ENCODE results near the gene HLA-DRB1.

GRCh38 chr6:32635526-32636123 lies 46.0 kb upstream of the HLA-DRB1 start:
- TF ChIP-seq EP300 (IDR thresholded peaks at IDR 0.05; ENCODE audit: borderline replicate concordance) (no peak), YY1 (IDR thresholded peaks at IDR 0.05; ENCODE audit: low read depth) (no peak), REST (IDR thresholded peaks at IDR 0.05; ENCODE audit: low read depth) (no peak), CREB1 (IDR thresholded peaks at IDR 0.05; ENCODE audit: low read depth) (no peak), EGR1 (IDR thresholded peaks at IDR 0.05) (no peak), CEBPB (IDR thresholded peaks at IDR 0.05) (no peak), TCF12 (IDR thresholded peaks at IDR 0.05; ENCODE audit: low read depth) (no peak), MAX (IDR thresholded peaks at IDR 0.05) (no peak), TEAD4 (IDR thresholded peaks at IDR 0.05) (no peak), TAF1 (IDR thresholded peaks at IDR 0.05; ENCODE audit: low read depth) (no peak)

All from Ishikawa (cell line).